ENCODE data around the gene STAT6.
A peak's percentile ranks its signal among the peaks of the same experiment; 100 is the strongest.

Gene STAT6

GRCh38 chr12:57047981-57048380, 63.2 kb downstream of the STAT6 start:
- DNase-seq: peak; percentile 7

GRCh38 chr12:57046947-57047890, 63.9 kb downstream of the STAT6 start:
- no peak for DNase-seq

- no peak for DNase-seq
These were observed 64.9 kb downstream of the STAT6 start for GRCh38 chr12:57046086-57046791.
